HEK293T (cell line): ENCODE results near the gene SLA2.

Source experiments
- ARNT ChIP-seq: fragments of 450-650 bp; IDR thresholded peaks from 2 replicates; pipeline ENCODE4 v1.6.1; 2017; ENCODE audit warnings: mild to moderate bottlenecking
- BHLHE40 ChIP-seq: fragments of 450-650 bp; IDR thresholded peaks from 2 replicates; pipeline ENCODE4 v1.6.1; 2016; ENCODE audit warnings: mild to moderate bottlenecking, moderate library complexity, borderline replicate concordance
- FOXM1 ChIP-seq: fragments of 450-650 bp; IDR thresholded peaks from 2 replicates; pipeline ENCODE4 v1.6.1; 2017; ENCODE audit warnings: mild to moderate bottlenecking, borderline replicate concordance
- L3MBTL2 ChIP-seq: fragments of 450-650 bp; conservative IDR thresholded peaks from 2 replicates; pipeline ENCODE4 v1.6.1; 2016; ENCODE audit warnings: mild to moderate bottlenecking
- LEF1 ChIP-seq: fragments of 450-650 bp; IDR thresholded peaks from 2 replicates; pipeline ENCODE4 v1.6.1; 2017; ENCODE audit warnings: mild to moderate bottlenecking, borderline replicate concordance
- SUZ12 ChIP-seq: fragments of 450-650 bp; IDR thresholded peaks from 2 replicates; pipeline ENCODE4 v1.6.1; 2016; ENCODE audit warnings: mild to moderate bottlenecking

GRCh38 chr20:36606158-36607066 lies 39.6 kb downstream of the SLA2 start:
- TF ChIP-seq L3MBTL2, result no peak
- TF ChIP-seq SUZ12, result no peak
- no peak for TF ChIP-seq FOXM1
- TF ChIP-seq LEF1, result no peak
- TF ChIP-seq BHLHE40, result no peak
- no peak for TF ChIP-seq ARNT
